Activated CD8-positive, alpha-beta memory T cell treated with anti-CD3 and anti-CD28 coated beads, Interleukin-2, amount 50 U/mL, for 4 hours (primary cell): Measurements from ENCODE around the gene PRSS38.
A peak's percentile ranks its signal among the peaks of the same experiment; 100 is the strongest.

Experiments used
- DNase-seq: peaks from one replicate; pipeline ENCODE4 v3.0.0-alpha.2; 2020

Gene PRSS38

DNA sequence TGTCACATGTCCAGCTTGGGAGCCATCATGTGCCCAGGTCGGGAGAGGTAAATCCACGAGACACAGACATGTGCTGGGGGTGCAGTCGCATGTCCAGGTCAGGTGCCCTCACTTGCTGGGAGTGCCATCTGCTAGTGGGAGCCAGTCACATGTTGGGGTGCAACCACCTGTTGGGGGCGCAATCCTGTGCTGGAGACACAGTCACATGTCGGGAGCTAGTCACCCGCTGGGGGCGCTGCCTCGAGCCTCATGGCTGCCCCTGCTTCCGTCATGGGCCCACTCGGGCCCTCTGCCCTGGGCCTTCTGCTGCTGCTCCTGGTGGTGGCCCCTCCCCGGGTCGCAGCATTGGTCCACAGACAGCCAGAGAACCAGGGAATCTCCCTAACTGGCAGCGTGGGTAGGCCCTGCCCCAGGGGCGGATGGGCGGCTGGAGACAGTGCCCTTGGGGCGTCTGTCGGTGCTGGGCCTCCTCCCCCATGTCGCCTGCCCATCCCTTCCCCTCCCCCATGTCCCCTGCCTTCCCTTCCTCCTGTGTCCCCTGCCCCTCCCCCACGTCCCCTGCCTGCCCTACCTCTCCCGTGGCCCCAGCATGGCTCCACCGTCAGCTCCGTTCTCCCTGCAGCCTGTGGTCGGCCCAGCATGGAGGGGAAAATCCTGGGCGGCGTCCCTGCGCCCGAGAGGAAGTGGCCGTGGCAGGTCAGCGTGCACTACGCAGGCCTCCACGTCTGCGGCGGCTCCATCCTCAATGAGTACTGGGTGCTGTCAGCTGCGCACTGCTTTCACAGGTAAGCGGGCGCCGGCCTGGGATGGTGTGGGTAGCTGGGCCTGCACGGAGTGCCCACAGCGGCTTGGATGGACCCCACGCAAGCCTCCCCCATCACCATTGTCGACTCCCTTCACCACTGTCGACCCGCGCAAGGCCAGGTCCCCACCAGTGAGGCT lies at the start of gene PRSS38:
Gene PRSS38, plus strand, starts transcription at position 208 of the 942 bp plus-strand sequence. Its CDS starts 42 bp downstream, at position 250.
- no peak for DNase-seq

DNA sequence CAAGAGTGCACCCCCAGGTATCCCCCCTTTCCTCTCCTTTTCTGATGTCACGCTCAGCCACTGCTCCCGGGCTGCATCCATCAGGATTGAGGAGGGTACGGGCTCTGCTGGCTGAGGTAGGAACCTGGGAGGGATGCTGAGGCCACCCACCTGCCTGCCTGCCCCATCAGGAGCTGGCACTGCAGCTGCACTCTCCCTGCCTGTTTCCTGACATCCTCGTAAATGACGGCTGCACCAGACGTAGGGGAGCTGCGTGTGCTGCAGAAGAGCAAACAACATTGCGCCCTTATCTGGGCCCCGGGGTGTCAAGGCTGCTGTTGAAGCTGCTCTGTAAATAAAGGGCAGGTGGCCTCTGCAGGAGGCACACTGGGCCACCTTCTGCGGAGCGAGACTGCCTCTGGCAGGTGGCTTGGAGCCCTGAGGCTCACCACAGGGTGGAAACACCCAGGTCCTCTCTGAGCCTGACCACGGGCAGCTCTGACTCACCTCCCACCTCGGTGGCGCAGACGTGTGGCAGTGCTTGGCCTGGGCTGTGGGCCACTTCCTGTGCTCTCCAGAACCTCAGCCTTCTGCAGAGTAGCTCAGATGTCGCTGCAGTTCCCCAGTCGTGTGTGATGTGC lies 49.4 kb upstream of the PRSS38 start:
- DNase-seq: peak; percentile 66

DNA sequence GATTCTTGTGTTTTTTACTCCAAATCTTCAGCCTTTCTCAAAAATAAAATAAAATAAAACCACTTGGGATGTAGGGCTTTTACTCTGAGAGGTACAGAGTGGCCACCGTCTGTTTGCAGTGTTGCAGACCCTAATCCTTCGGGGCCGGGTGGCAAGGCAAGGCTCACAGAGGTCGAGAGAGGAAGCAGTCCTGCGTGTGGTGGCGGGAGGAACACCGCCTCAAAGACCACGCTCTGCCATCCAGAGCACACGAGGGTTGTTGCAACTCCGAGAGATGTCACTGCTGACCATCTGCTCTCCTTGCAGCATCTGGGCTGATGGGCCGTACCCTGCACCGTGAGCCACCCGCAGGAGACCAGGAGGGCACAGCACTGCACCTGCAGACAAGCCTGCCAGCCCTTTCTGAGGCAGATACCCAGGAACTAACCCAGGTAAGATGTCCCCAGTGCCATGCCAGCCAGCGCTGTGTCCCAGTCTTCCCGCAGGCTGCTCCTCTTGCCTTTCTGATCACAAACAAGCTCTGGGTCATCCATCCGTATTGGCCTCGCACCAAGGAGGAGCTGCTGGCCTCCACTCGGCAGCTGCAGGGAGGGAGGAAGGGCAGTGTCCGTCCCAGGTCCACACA lies 48.7 kb upstream of the PRSS38 start:
- no peak for DNase-seq

DNA sequence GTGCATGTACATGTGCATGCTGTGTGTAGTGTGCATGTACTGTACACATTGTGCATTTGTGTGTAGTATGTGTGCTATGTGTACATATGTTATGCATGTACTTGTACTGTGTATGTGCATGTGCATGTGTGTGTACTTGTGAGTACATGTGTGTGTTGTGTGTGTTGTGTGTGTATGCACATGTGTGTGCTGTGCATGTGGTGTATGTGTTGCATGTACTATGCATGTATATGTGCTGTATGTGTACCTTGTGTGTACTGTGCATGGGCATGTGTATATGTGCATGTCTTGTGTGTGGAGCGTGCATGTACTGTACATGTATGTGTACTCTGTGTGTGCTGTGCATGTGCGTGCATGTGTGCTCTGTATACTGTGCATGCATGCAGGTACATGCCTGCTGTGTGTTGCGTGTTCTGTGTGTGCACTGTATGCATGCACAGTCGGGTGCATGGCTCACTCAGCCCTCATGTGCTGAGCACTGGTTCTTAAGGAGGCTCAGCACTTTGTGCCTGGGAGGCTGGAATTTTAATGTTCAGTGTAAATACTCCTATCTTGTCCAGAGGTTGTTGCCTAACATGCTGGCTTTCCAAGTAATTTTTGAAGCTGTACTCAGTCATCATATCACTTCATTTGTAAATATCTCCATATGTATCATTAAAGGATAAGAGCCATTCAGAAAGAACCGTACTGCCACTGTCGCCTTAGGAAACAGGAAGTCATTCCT lies 47.9 kb upstream of the PRSS38 start:
- DNase-seq: no peak

DNA sequence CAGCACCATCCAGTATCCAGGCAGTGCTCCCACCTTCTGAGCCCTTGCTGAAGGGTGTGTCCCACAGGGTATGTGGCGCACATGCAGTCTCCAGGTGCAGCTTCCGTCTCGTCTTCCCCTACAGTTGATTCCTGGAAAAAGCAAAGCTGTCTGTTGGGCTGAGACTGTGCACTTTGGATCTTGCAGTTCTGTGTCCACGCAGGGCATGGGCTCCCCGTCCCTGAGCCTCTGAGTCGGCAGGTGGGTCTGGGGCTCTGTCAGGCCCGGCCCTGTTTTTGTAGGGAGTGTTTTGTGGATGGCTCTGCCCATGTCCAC lies 47.4 kb upstream of the PRSS38 start:
- DNase-seq: no peak

DNA sequence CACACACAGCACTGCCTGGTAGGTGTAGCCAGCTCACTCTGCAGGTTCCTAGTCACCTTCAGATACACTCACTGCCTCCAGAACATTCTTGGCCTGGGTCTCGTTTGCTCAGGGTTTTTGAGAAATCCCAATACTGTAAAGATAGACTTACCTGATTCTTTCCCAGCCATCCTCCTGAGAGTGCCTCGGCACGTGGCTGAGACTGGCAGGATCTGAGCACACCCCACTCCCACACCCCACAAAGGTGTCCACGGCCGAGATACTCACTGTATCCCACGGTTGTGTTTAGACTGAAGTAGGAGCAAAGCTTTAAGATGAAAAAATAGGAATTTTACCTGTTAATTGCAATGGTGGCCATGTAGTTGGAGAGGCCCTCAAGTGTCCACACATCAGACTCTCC lies 46.8 kb upstream of the PRSS38 start:
- DNase-seq: no peak

DNA sequence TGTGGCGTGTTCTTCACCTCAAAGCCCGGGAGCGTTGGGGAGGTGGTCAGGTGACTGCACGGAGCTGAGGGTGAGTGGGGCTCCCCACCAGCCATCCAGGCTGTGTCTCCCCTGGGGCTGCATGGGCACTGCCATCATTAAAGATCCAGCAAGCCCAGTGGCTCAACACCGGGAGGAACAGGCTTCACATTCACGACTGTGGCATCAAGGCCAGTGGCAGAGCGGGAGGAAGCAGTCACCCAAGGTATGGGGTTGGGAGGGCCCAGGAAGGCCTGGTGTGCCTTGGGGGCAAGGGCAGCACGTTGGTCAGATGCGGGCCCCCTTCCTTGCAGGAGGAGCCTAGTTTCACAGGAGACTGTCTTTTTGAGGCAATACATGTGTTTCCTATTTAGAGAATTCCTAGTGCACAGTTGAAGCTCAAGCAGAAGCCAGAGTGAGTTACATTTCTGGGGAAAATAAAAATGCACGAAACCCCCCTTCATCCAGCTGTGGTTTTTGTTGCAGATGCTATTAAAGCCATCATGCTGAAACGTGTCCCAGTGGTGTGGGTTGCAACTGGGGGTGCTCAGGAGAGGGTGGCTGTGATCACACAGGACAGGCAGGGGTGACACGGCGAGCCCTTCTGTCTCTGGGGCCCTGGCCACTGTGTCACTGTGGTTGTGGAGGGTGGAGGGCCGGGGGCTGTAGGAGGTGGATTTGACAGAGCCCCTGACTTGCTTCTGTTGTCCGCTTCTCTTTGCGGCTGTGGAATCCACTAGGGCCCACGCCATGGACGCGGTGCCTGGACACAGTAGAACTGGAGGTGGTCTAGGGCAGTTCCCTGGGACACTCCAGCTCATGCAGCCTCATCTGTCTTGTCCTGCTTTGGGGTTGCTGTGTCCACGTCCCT lies 46.2 kb upstream of the PRSS38 start:
- no peak for DNase-seq

DNA sequence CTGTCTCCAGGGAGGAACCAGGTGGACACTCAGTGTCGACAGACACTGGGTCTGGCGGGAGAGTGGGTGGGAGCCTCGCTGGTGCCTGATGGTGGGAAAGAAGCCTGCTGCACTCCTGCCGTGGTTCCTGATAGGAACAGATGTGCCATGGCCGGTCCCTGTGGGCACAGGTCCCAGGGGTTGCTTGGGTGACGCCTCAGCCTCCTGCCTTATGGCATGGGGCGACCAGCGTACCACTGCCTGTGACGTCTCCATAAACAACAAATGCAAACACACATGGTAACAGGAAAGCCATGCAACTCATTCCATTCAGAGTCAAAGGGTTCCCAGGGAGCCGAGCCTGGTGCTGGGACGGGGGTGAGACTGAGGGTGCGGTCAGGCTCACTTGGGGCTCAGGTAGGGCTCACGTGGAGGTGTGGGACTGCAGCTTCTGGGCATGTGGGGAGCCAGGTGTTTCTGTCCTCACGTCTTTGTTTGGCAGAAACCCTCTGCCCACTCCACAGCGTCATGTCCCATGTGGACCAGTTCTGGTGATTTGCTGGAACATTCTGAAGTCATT lies 45.5 kb upstream of the PRSS38 start:
- no peak for DNase-seq

DNA sequence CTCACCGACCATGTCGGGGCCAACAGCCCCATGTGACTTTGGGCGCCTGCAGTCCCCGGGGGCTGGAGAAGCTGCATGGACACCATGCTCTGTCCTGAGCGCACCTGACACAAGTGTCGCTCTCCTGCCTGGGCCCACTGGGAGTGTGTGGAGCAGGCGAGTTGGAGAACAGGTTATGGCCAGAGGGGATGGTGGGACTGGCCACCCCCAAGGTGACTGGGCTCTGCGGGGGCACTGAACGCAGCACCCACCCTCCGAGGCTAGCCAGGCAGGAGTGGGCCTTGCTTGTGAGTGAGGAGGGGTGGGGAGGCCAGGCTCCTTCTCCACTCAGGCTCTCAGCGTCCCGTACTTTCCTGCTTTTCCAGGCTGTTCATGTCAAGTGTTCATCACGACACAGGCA lies 44.7 kb upstream of the PRSS38 start:
- DNase-seq: no peak

DNA sequence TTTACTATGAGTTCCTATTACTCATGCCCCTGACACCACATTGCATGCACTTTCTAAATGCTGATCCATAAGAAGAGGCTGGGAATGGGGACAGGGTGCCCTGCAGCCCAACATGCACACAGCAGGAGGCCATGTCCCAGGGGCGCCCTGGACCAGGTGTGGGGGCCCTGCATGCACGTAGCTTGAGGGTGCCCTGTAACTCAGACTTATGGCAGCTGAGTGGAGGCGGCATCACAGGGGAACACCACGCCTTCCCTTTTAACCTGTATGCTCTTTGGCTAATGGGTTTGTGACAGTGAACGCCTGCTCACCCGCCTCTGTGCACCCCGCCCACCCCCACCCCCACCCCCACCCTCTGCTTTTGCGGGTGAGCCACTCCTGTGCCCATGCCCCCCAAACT lies 44.1 kb upstream of the PRSS38 start:
- no peak for DNase-seq

DNA sequence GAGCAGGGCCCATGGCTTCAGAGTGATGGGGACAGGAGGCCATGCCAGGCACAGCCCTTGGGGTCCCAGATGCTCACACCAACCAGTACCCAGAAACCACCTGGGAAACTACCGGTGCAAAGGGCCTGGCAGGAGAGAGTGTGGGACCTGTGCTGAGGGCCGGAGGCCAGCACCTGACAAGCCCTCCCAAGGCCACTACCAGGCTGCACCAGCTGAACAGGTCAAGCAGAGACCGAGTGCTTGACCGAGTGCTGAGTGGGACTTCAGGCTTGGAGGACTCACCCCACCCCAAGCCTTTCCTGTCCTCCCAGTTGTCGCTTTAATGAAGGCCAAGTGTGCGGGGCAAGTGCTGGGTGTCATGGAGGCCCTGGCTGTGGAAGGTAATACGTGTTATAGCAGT lies 43.7 kb upstream of the PRSS38 start:
- DNase-seq: no peak

DNA sequence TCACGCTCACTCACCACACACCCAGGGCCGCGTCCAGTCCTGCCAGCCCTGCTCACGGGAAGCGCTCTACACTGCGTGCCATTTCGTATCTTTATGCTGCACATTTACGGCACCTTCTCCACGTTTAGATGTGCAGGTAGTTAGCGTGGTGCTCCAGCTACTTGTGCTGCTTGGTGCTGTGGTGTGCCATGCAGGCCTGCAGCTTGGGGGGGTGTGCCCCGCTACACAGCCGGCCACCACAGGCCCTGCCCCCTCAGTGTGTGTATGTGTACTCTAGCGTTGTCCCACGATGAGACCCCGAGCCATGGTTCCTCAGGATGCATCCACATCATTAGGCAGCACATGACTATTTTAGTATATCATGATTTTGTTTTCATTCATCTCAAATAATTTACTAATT lies 41.9 kb upstream of the PRSS38 start:
- DNase-seq: no peak

DNA sequence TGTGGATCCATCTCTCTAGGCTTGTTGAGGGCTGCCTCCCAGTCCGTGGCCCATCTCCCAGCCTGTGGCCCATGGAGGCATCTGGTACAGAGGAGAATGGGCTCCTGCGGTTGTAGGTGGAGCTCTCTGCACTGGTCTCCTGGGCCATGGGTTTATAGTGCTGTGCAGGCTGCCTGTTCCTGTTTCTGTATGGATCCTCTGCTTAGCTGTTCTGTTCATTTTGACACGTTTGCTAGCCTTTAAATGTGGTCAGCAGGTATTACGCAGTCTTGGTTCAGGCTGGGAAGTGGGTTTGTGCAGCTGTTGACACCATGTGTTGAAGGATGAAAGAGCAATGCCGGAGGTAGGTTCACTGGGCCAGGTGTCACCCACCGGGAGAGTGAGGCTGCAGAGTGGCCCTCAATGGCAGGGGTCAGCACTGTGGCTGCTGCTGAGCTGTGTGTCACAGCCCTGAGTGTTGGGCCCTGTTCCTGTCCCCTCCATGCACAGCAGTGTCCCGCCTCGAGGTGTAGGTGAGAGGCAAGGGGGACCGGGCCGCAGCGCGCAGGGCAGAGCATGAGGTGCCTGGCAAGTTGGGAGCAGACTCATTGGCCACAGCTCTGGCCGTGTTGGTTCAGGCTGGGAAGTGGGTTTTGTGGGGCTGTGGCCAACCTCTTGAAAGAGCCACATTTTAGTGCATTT lies 41.3 kb upstream of the PRSS38 start:
- DNase-seq: no peak

DNA sequence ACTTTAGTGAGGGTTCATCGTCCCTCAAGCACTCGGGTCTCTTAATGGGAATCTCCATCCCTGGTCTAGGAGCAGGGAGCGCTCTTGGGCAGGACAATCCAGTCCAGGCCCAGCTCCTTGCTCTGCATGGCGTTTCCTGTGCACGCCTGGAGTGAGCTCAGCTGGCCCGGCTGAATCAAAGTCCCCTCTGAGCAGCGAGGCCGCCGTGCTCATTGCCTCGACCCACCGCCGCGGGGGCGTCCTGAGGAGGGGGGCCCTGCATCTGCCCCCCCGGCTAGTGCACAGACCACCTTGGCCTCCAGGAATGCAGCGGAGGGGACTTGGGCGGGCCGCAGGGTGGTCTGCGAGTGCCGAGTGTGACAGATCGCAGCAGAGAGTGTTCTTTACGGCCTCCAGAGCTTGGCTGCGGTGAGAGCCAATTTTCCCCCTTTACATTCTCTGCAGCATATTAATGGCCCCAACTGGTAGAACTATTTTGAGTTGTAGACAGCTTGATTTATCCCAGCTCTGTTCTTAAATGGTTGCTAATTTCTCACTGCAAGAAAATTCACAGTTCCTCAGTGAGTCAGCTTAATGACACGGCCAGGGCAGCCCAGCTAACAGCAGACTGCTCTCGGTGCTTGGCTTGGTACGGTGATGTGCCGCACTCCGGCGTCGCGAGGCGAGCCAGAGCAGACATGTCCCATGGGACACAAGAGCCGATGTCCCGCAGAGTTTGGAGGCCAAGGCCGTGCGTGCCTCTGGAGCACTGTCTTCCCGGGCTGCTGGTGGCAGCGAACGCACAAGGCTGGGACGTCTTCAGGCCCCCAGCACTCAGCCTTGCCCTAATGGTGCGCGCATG lies 40.4 kb upstream of the PRSS38 start:
- DNase-seq: no peak

DNA sequence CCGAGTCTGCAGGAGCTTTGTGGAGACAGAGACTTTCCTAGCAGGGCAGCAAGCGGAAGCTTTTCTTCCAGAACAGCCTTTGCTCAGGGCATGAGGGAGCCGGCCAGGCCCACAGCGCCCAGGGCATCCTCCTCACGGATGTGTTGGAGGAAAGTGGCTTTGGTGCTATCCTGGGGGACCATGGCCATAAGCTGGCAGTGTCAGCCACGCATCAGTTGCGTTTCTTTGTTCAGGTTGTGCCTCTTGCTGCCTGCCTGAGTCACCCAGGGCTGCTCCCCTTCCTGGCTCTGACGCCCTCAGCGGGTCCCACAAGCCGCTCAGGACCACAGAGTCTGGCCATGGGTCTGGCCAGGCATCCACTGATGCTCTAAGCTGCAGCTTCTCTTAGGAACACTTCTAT lies 39.6 kb upstream of the PRSS38 start:
- no peak for DNase-seq

DNA sequence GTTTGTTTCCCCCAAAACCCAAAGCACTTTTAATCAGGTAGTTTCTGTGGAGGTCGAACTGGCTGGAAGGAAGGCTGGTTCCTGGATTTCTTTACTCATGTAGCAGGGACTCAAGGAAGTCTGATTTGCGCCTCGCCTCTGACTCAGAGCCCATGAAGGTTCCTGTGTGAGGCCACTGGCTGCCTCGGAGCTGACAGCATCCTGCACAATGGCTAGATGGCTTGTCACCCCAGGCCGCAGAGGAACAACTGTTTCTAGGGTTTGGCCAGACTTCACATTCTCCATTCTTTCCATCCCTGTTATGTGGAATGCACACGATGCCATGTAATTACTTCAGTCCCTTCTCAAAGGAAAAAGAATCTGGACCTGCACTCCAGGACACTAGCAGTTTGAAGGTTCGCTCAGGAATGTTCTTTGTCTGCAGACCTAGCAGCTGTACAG lies 39.1 kb upstream of the PRSS38 start:
- DNase-seq: no peak

DNA sequence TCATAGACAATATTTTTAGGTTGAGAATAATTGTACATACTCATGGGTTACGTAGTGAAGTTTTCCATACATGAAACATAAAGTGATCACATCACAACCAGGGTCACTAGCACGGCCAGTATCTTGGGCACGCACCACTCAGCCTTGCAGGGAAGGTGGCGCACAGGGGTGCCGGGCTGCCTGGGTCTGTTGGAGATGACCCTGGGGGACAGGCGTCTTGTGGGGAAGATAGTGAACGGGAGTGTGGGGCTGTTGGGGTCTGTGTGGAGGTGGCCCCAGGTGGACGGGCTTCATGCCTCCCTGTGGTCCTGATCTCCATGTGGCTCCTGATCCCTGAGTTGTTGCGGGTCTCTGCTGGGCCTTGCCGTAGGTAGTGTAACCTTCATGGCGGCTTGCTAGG lies 38.3 kb upstream of the PRSS38 start:
- DNase-seq: no peak

DNA sequence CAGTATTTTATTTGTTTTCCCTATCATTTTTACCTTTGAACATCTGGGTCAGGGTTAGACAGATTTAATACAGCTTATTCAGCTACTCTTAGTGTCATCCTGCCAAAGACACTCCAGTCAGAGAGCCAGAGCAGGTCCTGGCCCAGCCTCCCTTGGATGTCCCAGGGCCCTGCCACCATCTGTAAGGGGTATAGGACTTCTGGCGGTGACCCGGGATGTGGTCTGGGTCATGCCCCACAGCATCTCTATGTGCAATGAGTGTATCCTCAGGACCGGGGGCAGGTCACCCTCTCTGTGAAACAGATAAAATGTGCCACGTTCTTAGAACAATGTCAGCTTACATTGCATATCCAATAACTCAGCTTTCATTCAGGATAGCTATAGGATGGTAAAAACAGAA lies 37.8 kb upstream of the PRSS38 start:
- DNase-seq: no peak

DNA sequence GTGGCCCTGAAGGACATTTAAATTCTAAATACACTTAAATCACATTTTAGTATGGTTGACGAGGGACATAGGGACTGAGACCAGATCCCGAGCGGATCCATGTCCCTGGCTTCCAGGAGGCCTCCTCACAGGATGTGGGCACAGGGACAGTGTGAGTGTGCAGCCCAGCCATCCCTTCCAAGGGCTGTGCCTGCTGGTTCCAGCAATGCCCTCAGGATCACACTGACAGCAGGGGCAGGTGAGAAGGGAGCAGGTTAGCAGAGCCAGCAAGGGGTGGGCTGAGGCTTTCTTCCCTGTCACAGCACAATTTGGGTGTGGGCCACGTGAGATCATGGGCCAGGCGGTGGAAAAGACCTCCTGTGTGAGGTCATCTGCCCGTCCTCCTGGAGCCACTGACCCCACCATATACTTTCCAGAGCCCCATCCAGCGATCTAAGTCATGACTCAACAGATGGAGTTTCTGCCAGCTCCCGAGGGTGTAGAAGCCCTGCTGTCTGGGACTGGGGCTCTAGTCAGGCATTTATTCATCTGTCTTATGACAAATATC lies 37.0 kb upstream of the PRSS38 start:
- DNase-seq: no peak

DNA sequence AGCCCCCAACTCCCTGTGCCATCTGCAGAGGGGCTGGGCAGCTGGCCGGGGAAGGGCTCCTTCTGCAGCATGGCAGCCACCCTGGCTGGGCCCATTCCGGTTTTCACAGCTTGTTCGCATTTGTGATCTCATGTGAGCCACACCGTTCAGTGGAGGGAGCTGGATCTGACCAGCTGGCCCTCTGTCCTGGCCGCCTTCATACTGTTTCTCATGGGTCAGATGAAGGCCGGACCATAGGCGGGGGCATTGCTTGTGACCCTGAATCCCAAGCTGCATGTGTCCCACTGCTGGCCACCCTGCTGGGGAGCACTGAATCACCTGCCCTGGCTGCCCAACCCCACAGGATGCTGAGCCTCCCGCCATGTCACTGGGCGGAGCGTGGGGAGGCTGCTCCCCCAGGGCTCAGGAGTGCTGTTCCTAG lies 36.4 kb upstream of the PRSS38 start:
- no peak for DNase-seq
